OCI-LY3 (cell line): Measurements from ENCODE around the gene GINS2.

Experiments used
- EZH2phosphoT487 ChIP-seq: fragments of 200-600 bp; shearing (Covaris generic); IDR thresholded peaks from 2 replicates; pipeline ENCODE4 v1.6.1; 2018; ENCODE audit warnings: antibody characterized with exemption, mixed run types, low read depth
- TF ChIP-seq, protein P1 (sequence below): fragments of 200-600, 300-600 bp; sonication (generic); IDR thresholded peaks from 2 replicates; pipeline ENCODE4 v1.5.1; 2014; ENCODE audit warnings: antibody characterized with exemption, low read length, low read depth

- TF ChIP-seq EZH2phosphoT487: no peak
- TF ChIP-seq, protein P1, sequence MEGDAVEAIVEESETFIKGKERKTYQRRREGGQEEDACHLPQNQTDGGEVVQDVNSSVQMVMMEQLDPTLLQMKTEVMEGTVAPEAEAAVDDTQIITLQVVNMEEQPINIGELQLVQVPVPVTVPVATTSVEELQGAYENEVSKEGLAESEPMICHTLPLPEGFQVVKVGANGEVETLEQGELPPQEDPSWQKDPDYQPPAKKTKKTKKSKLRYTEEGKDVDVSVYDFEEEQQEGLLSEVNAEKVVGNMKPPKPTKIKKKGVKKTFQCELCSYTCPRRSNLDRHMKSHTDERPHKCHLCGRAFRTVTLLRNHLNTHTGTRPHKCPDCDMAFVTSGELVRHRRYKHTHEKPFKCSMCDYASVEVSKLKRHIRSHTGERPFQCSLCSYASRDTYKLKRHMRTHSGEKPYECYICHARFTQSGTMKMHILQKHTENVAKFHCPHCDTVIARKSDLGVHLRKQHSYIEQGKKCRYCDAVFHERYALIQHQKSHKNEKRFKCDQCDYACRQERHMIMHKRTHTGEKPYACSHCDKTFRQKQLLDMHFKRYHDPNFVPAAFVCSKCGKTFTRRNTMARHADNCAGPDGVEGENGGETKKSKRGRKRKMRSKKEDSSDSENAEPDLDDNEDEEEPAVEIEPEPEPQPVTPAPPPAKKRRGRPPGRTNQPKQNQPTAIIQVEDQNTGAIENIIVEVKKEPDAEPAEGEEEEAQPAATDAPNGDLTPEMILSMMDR: peak; percentile 37; the same call in 1 of the 2 replicates
Observed at GRCh38 chr16:85728879-85729278, 40.1 kb upstream of the GINS2 start.
